Right lung (tissue), 10 donors: ENCODE measurements around the gene FOXA3. TPM values are rescaled to one million over a fixed set of nuclear protein-coding genes. Genes with fewer than 3 reads are reported as not detected.

Source experiments
- DNase-seq, 2 donors: peaks; one replicate each; pipeline ENCODE4 v3.0.0-alpha.2; 2013
- long read RNA-seq, 8 donors: transcript quantifications; one replicate each; lab custom pipeline, GENCODE V29; 2026
- polyA plus RNA-seq, 5 donors: library from polyadenylated mRNA; unstranded; fragments of 120-200 nt; gene quantifications; one replicate each; pipeline versions ENCODE4 v1.2.1 to v1.2.3, GENCODE V29; 2013; ENCODE audit warnings: inconsistent platforms in 1 of 5, low replicate concordance in 1 of 5; ENCODE audit not compliant: insufficient read length in 5 of 5, insufficient read depth in 1 of 5

FOXA3 gene
- polyA plus RNA-seq = 1 to 10 TPM; 1.2 to 3.3 (median 1.6) TPM
- long read RNA-seq, donor 1, partial matches to known transcripts = 0 of 1 reads
- long read RNA-seq, donor 1, other reads (novel, unspliced or antisense) = 0 of 1 reads
- long read RNA-seq, donor 2, partial matches to known transcripts = 0 of 1 reads
- long read RNA-seq, donor 2, other reads (novel, unspliced or antisense) = 0 of 1 reads
- long read RNA-seq, donor 3 = 0 reads
- long read RNA-seq, donor 4, partial matches to known transcripts = 0 of 2 reads
- long read RNA-seq, donor 4, other reads (novel, unspliced or antisense) = 0 of 2 reads
- long read RNA-seq, donor 5, partial matches to known transcripts = 0 of 2 reads
- long read RNA-seq, donor 5, other reads (novel, unspliced or antisense) = 0 of 2 reads
- long read RNA-seq, donor 6, partial matches to known transcripts = 0 of 1 reads
- long read RNA-seq, donor 6, other reads (novel, unspliced or antisense) = 0 of 1 reads
- long read RNA-seq, donor 7 = 0 reads
- long read RNA-seq, donor 8, partial matches to known transcripts = 0 of 1 reads
- long read RNA-seq, donor 8, other reads (novel, unspliced or antisense) = 0 of 1 reads

DNA sequence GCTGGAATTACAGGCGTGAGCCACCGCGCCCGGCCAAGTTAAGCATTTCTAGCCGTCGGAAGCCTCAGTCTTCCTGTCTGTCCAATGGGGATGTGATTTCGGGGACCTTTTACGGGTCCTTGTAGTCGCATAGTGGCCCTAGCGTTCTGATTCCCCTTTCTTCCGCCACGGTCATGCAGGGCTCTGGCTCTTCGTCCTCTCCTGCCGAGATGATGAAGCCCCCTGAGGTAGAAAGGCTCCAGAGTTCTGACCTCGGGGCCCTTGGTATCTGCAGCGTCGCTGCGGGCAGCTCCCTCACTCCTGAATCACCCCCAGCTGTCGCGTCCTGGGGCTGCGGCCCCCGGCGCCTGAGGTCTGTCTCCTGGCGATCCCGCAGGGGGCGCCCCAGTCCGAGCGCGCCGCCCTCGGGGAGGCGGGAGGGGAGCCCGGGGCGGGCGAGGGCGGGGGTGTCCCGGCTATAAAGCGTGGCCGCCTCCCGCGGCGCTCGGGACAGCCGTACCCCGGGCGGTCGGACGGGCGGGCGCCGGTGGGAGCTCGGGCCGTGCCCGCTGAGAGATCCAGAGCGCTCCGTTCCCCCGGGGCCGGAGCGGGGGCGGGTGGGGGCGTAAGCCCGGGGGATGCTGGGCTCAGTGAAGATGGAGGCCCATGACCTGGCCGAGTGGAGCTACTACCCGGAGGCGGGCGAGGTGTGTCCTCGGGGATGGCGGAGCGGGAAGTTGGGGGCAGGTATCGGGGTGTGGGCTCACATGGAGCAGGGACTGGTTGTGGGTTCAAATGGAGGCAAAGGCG lies at the start of gene FOXA3:
Gene FOXA3, plus strand, starts transcription at position 487 of the 789 bp plus-strand sequence. Its CDS starts 131 bp downstream, at position 618.
- DNase-seq = no peak

DNA sequence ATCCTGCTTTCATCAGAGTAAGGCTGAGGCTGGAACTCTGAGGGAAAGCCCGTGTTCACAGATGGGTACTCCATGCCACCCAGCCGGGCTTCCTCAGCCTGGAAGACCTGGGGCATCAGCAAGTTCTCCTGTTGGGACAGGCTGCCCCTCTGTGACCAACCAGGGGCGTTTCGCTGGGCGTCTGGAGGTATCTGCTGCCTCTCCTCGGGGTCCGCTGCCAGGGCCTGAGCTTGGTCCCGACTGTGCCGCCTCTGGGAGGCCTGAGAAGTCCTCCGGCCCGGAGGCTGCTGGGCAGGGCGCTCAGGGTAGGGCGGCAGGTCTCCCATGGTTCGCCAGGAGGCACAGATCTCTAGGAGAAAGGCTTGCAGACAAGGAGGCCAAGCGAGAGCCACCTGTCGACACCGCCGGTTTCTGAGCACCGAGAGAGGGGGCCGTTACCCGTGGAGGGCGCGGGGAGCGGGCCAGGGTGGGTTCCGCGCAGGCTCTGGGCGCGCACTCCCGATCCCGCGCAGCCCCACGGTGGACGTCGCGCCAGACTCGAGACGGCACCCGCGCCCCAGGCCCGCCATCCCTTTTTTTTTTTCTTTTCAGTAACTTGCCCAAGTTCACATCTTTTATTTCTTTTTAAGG lies 49.2 kb upstream of the FOXA3 start, which contains the start of gene RSPH6A:
Gene RSPH6A, minus strand, starts transcription at position 458 of the 630 bp plus-strand sequence. Its CDS starts 132 bp downstream, at position 326.
- no peak for DNase-seq

DNA sequence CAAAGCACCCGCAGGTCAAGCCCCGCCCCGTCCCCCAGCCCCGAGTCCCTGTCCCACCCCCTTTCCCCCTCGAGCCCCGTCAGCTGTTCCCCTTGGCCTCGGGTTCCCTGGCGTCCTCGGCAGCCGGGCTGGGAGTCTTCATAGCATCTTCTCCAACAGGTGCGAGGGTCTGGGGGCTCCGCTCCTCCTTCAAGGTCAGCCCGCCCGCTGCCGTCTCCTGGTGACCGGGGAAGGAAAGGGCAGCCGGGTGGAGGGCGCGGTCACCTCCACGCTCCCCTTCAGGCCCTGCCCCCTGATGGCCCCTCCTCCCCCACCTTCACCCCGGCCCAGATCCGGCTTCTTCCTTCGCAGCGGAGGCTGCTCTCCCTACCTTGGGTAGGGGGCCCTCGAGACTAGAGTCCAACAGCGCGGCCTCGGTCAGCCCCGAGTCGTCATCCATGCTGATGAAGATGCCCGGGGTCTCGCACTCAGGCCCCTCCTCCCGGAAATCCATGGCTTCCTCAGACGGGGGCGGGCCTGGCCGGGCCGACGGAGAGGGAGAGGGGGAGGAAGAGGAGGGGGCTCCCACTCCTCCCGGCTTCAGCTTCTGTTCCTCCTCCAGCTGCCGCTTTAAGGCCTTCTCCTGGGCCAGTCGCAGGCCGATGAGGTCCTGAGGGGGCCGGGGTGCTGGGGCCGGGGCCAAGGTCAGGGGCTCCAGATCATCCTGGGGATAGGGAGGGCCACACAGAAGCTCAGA lies 48.5 kb upstream of the FOXA3 start:
- DNase-seq = peak; percentile 23 to 41

DNA sequence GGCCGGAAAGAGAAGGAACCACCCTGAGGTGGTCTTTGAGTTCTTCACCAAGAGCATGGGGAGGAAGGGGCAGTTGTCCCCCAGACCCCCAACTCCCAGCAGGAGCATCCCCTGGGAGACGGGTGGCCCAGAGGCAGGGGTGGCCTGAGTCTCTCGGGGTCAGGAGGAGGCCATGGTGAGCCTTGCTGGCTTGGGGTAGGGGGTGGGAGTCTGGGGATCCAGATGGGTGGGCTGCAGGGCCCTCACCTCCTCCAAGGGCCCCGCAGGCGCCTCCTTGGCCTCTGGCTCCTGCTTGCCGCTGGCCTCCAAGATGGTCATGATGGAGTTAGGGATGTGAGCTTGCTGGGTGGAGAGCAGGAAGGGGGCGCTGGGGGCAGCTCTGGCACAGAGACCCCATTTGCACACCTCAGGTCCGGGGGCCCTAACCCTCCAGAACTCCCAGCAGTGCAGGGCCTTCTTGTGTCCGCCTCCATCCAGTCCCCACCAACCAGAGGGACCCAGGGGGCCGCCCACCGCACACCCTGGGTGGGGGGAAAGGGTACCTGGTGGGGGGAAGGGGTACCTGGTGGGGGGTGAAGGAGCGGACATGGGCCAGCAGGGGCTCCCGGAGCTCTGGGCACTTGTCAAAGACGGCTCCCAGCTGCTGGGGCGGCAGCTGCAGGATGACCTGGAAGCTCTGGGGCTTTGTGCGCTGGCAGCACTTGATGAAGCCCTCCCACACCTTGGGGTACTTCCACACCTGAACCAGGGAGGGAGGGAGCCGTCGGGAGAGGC lies 47.7 kb upstream of the FOXA3 start:
- DNase-seq = no peak

DNA sequence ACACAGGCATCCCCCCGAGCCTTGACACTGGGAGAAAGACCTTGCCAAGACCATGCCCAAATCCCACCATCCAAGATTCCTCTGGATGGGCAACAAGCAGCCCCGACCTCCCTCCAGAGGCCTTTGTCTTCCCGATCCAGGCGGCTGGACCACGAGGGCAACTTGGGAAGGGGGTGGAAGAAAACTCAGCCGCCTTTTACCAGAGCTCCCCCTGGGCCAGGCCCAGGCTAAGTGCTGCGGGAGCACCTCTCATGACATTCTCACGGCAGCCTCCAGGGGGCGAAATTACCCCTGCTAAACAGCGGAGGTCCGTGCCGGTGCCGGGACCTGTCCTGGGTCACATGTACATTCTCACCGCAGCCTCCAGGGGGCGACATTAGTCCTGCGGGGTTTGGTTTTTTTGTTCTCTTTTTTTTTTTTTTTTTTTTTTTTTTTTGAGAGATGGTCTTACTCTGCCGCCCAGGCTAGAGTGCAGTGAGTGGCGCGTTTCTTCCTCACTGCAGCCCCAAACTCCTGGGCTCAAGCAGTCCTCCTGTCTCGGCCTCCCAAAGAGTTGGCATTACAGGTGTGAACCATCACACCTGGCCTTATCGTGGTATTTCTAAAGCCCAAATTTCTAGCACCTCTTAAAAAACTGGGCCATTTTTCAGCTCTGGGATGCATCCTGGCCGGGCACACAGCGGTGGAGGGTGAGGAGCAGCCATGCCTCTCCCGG lies 47.0 kb upstream of the FOXA3 start:
- DNase-seq = peak; percentile 84 to 89

DNA sequence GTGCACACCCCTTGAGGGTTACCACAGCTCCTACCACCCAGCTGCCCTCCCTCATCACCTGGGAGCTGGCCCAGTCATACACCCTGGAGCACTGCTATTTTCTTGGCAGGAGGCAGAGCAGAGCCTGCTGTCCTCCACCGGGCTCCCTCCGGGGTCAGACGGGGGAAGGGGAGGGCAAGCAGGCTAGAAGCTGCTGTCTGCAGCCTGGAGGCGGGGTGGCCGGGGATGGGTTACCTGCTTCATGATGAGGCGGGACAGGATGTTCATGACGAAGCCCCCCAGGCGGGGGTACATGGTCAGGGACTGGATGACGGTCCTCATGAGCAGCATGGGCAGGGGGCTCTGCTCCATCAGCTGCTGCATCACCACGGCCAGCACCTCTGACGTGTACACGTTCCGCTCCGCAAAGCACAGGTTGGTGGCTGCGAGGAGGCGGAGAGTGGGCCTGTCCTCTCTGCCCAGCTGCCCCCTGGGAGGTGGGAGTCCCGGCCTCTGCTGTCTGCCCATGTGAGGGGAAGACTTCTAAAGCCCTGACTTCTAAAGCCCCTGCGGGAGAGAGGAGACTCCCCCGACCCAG lies 46.3 kb upstream of the FOXA3 start:
- DNase-seq = no peak

DNA sequence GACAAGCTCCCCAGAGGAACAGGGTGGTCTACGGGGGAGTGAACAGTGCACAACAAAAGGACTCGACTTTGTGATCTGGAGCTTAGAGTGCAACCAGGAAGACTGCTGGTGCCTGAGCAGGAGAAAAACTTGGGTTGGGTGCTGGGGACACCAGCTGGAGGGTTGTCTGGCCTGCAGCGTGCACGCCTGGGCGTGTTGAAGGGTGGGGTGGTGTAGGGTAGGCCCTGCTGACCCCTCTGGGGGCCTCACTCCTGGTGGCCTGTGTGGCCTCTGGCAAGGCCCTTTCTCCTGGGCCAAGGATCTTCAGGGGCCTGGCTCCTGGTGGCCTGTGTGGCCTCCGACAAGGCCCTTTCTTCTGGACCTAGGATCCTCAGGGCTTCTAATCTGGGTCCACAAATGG lies 44.4 kb upstream of the FOXA3 start:
- no peak for DNase-seq

DNA sequence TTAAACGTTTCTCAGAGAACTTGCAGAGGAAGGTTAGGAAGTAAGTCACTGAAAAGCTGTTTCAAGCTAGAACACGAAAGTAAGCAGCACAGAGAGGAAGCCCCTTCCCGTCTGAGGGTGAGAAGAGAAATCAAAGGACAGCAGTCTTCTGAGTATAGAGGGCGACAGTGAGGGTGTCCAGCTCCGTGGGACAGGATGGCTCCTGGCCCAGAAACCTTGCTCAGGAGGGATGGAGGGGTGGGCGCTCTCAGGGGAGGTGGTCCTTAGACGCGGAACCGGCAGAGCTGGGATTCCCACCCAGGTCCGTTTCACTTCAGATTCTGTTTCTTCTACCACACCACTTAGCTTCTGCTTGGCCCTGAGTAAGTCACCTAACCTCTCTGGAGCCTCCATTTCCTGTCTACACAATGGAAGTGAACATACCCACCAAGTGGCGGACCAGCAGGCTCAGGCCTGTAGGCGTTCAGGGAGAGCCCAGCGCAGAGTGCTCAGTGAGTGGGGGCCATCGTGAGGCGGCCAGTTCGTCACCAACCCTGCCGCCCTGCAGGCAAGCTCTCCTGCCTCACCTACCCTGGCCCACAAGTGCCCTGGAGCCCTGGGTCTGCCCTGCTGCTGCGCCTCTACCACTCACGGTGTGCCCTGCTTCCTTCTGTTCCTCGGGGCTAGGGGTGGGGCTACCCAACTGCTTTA lies 43.6 kb upstream of the FOXA3 start:
- no peak for DNase-seq

DNA sequence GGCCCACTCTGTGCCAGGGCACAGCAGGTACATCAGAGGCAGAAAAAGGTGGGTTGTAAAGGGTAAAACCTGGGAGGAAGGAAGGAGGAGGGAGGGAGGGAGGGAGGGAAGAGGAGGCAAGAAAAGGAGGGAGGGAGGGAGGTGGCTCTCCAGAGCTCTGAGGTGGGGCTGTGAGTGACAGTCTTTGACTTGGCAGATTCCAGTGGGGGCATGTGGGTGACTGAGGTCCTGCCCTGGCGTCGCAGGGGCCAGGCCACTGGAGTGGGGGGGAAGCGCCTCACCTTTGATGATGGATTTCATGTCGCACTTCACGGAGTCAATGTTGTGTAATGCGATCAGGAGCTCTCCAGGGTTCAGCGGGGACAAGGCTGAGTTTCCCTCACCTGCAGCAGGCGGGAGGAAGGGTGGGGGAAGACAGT lies 43.0 kb upstream of the FOXA3 start:
- DNase-seq = no peak

DNA sequence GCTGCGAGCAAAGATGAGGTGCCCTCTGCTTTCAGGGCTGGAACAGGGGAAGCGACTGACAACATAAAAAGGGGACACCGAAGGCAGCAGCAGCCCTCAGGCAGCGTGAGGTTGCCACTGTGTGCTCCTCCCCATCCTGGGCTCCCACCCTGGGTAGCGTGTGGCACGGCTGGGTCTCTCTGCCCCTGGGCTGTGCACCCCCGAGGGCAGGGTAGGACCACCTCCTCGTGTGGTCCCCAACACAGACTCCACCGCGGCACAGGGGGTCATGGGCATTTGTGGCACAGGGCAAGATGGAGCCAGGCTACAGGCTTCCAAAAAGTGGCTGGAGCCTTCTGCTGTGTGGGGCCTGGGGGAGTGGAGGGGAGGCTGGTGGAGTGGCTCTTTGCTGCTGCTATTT lies 42.6 kb upstream of the FOXA3 start:
- DNase-seq = no peak

DNA sequence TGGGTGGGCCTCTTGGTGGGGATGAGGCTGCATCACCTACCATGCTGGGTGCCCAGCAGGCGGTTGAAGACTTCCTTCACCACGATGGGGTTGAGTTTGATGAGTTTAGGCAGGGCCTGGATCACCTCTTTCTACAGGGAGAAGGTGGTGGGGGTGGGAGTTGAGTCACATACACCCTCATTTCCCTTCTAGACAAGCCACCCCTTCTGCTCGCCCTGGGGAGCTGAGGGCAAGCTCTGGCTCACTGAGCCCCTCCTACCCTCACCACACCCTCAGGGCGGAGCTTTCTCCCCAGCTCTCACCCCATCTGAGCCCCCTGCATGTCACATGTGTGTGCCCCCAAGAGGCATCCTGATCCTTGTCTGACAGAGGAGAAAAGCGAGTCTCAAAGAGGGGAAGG lies 41.4 kb upstream of the FOXA3 start:
- no peak for DNase-seq

DNA sequence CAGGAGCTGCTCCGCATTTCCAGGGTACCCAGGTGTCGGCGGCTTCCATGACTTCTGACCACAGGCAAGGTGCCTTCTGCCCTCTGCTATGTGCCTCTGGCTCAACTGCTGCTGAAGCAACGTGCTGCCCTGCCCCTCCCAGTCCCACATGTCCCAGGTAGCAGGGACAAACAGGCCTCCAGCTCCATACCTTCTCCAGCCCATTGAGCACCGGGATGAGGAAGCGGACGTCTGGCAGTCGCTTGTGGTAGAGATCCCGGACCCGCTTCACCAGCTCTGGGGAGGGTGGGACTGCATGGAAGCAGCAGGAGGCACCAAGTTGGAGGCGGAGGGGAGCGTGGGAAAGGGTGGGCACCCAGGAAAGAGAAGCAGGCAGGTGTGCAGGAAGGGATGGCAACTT lies 40.9 kb upstream of the FOXA3 start:
- no peak for DNase-seq

DNA sequence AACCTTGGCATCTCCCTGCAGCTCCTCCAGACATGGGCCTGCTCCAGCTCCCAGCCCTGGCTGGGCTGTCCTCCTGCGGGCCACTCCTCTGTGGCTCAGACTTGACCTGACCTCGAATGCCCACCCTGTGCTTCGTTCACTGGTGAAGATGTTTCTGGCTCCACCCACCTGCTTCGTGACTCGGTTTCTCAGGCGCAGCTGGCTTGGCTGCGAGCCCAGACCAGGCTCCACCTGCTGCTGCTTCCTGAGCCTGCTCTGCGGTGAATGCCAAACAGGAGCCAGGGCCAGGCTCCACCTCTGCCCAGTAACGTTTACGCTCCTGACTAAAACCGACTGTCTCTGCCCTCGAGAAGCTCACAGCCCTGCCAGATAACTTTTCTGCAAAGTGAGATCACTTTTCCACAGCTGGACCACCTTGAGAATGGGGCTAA lies 40.1 kb upstream of the FOXA3 start:
- no peak for DNase-seq

DNA sequence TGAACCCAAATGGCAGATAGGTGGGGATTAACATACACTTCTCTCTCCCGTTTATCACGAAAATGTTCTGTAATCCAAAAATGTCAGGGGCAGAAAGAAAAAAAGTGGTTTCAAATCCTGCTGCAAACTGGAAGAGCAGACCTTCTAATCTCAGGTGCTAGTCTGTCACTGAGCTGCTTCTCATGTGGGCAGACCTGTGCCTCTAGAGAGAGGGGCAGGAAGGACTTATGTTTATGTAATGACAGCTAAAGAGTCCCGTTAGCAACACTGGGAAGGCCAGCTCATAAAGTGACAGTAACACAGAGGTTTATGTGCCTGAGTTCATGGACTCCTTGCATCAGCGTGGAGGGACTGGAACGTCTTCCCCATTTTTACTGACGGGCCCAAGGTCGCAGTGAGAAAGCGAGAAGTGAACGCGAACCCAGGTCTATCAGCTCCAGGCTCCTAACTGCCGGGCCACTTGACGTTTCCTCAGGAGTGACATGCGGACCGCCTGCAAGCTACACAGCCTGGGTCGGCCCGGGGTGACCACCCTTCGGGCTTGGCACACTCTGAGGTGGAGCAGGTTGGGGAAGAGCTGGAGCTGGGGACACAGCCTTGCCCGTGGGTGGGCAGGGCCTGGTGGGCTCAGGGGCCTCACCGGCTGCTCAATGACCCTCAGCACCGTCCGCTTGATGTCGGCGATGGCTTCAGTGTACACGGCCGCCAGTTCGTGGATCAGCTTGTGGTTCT lies 39.4 kb upstream of the FOXA3 start:
- DNase-seq = no peak

DNA sequence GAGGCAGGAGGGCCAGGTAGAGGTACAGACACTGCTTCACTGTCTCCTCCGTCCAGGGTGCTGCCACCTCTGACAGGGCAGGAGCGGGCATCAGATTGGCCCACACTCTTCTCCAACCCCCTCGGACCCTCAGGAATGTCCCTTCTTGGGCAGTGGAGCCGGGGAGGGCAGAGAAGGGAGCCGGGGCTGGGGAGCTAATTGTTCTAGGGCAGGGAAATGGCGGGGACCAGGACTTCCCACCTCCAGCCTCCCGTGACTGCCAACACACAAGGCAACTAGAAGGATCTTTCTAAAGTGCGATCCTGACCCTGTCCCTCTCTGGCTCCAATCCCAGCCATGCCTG lies 38.9 kb upstream of the FOXA3 start:
- DNase-seq = no peak

DNA sequence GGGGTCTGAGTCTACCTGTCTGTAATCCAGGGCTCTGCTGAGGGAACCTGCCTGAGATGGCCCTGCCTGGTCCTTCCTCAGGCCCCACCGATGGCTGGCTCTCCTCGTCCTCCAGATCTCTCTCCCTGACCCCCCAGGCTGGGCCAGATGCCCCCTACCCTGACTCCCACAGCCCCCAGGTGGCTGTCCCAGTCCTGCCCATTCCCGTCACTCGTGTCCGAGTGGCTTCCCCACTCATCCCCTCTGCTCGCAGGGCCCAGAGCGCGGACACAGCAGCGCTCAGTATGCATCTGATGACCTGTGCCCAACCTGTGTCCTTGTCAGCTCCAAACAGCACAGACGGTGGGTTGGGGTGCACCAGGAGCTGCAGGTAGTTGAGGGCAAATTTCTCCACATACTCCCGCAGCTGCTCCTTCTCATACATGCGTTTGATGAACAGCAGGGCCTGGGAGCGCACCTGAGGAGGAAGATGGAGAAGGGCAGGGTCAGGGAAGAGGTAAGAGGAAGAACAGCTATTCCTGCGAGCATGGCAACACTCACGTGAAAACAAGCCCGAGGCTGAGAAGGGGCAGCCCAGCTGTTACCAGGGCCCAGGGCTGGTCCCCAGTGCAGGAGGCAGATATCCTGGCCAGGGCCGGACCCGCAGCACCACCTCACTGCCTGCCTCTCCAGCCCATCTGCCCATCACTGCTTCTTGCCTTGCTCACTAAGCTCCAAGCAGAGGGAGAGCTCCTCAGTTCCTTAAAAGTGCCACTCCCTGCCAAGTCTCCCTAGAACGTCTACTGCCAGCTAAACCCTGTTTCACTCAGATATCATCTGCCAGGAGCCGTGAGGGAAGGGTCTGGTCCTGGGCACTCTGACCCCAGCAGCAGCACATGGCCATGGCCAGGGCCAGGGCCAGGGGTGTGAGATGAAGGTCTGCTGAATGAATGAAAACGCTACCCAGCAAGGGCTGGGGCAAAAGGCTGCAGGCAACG lies 37.9 kb upstream of the FOXA3 start:
- no peak for DNase-seq

DNA sequence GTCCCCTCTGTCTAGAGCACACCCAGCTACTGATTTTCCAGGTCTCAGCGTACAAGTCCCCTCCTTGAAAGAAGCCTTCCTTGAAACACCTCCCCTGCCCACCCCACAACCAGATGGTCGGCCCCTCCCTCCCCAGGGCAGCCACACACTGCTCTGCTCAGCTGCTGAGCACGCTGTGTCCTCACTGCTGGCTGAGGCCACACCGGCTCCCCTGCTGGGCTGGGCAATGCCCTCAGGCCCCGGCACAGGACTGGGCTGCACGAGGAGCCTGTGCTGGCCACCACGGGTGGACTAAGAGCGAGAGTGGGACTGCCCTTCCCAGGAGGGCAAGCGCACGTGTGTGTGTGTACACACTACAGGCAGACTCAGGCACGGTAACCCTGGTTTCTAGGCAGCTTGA lies 37.2 kb upstream of the FOXA3 start:
- DNase-seq = no peak
